ENCODE measurements around the gene KIF21B.
"Not testable (repeated sequence)": the region's sequence is repeated elsewhere in the genome, so short reads cannot be mapped to it uniquely, and the experiment has no call there.

The KIF21B gene

DNA sequence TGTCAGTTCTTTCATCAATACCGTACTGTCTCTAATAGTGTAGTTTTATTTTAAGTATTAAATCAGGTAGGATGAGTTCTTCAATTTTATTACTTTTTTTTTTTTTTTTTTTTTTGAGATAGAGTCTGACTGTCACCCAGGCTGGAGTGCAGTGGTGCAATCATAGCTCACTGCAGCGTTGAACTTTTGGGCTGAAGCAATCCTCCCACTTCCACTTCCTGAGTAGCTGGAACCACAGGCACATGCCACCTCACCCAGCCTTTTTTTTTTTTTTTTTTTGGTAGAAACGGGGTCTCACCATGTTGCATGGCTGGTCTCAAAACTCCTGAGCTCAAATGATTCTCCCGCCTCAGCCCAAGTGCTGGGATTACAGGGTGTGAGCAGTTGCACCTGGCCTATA is 84.6 kb downstream of the KIF21B start:
- peak in 1 of 2 donors; percentile 5 for DNase-seq (ENCODE audit: low read depth in 2 of 2)

DNA sequence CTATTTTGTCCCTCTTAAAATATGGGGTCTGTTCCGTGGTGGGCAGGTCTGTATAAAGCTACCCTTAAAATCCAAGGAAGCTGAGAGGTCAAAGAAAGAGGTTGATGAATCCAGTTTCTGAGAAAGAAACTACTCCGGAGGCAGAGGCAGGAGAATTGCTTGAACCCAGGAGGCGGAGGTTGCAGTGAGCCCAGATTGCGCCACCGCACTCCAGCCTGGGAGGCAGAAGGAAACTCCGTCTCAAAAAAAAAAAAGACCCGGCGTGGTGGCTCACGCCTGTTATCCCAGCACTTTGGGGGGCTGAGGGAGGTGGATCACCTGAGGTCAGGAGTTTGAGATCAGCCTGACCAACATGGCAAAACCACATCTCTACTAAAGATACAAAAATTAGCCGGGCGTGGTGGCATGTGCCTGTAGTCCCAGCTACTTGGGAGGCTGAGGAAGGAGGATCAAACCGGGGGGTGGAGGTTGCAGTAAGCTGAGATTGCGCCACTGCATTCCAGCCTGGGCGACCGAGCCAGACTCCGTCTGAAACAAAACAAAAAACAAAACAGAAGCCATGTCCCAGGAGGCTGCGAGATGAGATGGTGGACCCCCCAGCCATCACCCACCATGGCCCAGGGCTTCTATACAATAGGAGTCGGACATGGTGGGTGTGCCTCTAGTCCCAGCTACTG is 88.1 kb downstream of the KIF21B start:
- DNase-seq (ENCODE audit: low read depth in 2 of 2) = not testable (repeated sequence)

DNA sequence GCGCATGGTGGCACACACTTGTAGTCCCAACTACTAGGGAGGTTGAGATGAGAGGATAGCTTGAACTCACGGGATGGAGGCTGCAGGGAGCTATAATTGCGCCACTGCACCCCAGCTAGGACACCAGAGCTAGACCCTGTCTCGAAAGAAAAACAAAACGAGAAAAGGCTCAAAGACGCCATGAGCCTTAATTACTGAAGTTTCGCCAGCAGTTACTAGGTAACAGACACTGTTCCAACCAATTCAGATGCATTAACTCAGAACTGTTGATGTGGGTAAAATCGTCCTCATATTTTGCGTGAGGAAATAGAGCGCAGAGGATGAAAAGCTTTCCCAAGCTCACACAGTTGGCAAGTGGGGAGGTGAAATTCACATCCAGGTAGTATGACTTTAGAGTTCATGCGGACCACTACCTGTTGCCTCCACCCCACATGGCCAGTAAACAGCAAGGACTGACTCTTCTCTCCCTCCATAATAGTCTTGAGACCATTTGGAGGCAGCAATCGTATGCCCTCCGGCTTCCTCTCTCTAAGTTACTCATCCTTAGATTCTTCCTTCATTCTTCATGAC is 88.8 kb downstream of the KIF21B start:
- DNase-seq (ENCODE audit: low read depth in 2 of 2) = no peak

DNA sequence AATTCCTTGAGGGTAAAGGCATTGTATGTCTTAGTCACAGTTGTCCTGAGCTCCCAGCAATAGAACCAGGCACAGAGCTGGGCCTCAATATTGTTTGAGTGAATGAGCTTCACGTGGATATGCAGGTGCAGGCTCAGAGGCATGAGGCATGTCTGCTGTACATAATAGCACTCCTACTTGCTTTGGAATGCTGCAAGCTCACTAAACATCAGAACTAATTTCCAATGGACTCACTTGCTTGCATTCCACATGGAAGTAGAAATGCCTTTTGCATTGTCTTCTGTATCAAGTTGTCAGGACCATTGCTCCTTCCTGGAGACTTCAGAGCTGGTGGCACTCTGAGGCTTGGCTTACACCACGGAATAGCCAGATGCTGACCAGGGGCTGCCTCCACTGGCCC is 91.7 kb downstream of the KIF21B start:
- DNase-seq (ENCODE audit: low read depth in 2 of 2) = no peak

DNA sequence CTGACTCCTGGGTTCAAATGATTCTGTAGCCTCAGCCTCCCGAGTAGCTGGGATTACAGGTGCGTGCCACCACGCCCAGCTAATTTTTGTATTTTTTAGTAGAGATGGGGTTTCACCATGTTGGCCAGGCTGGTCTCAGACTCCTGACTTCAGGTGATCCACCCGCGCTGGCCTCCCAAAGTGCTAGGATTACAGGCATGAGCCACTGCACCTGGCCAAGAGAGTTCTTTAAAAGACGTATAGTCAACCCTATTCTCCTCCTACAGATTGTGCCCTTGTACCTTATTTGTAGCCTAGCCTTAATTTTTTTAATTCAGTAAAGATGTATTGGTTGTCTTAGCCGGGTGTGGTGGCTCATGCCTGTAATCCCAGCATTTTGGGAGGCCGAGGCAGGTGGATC is 93.2 kb downstream of the KIF21B start:
- not testable (repeated sequence) for DNase-seq (ENCODE audit: low read depth in 2 of 2)

DNA sequence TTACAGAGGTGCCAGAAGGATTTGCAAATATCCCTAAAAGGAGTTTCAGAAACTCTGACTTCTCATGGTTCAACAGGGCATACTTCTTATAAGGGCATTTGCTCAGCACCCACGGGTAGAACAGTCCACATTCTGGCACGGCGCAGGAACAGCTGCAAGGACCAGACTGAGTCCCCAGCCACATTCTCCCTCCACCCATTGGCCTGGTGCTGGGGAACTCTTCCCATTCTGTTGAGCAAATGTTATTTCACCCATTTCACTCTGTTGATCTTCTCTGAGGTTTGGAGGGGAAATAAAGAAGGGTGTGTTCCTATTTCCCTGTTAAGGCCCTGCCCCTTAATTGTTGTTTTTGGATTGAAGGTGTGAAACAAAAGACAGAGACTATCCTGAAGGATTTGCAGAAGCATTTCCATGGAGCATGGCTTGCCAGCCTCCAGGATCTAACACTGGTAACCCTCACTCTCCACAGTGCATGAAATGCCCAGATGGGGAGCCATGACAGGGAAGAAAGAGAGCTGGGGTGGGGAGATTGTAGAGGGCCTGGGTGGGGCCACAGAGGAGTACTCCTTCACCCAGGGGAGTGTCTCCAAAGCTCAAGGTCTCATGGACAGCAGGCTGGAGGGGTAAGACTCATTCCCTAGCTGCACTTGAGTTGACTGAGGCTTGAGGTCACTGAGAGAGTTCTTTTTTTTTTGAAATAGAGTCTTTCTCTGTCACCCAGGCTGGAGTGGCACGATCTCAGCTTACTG is 93.8 kb downstream of the KIF21B start:
- DNase-seq (ENCODE audit: low read depth in 2 of 2) = no peak

DNA sequence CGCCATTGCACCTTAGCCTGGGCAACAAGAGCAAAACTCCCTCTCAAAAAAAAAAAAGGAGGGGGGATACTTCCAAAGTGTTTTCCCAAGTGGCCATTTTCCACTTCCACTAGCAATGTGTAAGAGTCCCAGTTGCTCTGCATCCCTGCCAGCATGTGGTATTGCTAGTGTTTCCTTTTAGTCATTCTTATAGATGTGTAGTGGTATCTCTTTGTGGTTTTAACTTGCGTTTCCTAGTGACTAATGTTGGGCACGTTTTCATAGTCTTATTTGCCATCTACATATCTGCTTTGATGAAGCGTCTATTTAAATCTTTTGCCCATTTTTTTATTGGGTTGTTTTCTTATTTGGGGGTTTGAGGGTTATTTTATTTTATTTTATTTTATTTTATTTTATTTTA is 97.7 kb downstream of the KIF21B start:
- no peak for DNase-seq (ENCODE audit: low read depth in 2 of 2)

DNA sequence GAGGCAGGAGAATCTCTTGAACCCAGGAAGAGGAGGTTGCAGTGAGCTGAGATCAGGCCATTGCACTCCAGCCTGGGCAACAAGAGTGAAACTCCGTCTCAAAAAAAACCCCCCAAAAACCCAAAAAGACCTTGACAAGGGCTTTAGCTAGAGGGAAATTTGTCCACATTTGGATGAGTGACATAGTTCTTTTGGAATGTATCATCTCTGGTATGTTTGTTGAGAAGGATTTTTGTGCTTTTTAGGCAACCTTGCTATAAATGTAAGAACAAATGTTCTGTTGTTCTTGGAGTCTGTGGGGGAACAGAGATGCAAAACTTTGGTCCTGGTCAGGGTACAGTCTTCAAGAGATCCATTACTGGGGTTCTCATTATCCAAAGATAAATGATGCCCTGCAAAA is 99.9 kb downstream of the KIF21B start:
- no peak for DNase-seq (ENCODE audit: low read depth in 2 of 2)

DNA sequence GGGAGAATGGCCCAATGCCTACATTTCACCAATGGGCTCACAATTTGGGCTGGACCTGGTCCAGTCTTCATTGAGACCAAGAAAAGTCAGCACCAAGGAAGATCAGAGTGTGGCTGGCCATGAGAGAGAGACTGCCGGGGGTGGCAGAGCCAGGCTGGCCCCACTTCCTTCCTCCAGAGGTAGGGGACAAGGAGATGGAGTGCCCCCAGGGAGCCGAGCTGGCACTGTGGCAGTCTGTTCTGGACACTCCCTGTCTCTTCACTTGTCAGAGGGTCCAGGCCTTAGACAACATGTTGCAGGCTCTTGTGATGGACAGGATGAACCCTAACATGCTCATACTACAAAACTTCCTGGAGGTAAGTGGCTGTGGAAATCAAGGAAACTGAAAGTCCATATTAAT is 101.1 kb downstream of the KIF21B start:
- no peak for DNase-seq (ENCODE audit: low read depth in 2 of 2)

DNA sequence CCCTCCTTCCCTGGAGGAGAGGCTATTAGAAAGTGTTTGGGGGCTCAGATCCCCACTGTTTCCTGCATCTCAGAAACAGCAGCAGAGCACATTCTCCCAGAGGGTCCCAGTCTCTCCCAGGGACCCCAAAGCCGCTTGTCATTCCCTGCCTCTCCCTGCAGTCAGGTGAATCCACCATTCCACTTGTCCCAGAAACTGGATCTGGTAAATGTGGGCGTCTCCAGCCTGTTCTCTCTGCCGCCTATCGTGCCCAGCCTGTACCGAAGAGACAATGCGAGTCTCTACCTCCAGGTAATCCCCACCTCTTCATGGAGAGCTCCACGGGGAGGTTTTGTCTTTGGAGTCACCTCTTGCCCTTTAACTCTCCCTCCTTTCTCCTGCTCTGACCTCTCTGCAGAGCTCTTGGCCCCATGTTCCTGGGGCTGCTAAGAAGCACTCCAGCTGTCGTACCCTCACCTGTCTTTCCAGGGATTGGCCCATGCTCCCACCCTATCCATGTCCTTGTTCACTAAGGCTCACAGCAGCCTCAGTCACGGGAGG is 101.9 kb downstream of the KIF21B start:
- no peak for DNase-seq (ENCODE audit: low read depth in 2 of 2)

Data from activated CD8-positive, alpha-beta memory T cell treated with anti-CD3 and anti-CD28 coated beads for 4 hours (primary cell).